GM19452 (cell line): Measurements from ENCODE around the gene PPP1R12C.

ENCODE experiments used
- ATAC-seq: cut with Tn5 transposase; IDR thresholded peaks from one replicate; pipeline ENCODE4 v1.9.1; 2021; ENCODE audit not compliant: unreplicated experiment

Gene PPP1R12C

GRCh38 chr19:55091126-55091910, 26.1 kb downstream of the PPP1R12C start:
- ATAC-seq = no peak

DNA sequence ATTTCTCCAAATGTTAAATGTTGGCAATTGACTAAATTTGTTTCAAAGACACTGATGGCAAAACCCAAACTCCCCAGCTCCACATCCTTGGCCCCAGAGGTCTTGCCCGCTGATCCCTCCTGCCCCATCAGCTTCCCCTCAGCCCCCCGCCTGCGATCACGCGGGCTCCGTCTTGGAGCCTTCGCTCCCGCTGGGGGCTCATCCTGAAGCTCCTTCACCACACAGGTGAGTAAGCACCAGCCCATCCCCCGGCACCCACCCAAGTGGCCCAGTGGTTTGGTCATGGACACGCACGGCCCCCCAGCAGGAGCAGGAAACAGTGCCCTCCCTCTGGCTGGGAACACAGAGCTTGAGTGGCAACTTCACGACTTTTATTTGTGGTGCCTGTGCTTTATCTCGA, 26.9 kb downstream of the PPP1R12C start:
- ATAC-seq = no peak

- ATAC-seq = no peak
Measured at GRCh38 chr19:55089342-55089944, 28.0 kb downstream of the PPP1R12C start.

- no peak for ATAC-seq
Measured at GRCh38 chr19:55088543-55089341, 28.7 kb downstream of the PPP1R12C start.

- no peak for ATAC-seq
Measured at GRCh38 chr19:55088021-55088451, 29.4 kb downstream of the PPP1R12C start.

GRCh38 chr19:55087542-55087901, 29.9 kb downstream of the PPP1R12C start:
- no peak for ATAC-seq

- ATAC-seq = no peak
Measured at GRCh38 chr19:55086730-55087541, 30.5 kb downstream of the PPP1R12C start.

DNA sequence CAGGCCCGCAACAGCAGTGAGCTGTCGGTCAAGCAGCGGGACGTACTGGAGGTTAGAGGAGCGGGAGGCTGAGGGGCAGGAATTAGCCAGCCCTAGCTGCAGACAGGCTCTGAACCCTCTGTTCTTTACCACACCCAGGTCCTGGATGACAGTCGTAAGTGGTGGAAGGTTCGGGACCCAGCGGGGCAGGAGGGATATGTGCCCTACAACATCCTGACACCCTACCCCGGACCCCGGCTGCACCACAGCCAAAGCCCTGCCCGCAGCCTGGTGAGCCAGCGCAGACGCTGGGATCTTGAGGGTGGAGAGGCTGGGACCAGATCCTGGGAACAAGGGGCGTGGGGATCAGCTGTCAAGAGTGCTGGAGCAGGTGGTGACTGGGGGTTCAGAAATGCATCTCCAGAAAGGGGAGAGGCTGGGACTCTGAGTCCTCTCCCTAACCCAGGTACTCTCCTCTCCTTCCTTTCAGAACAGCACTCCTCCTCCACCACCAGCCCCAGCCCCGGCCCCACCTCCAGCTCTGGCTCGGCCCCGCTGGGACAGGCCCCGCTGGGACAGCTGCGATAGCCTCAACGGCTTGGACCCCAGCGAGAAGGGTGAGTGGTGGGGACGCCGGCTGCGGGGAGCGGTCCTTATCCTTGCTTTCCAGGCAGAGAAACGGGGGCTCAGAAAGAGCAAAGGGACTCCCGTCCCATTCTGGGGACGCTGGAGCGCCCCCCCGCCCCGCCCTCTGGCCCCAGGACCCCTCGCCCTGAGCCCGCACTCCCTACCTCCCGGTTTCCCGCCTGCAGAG, 31.3 kb downstream of the PPP1R12C start:
- no peak for ATAC-seq

GRCh38 chr19:55084416-55084815, 33.0 kb downstream of the PPP1R12C start:
- ATAC-seq = no peak

GRCh38 chr19:55083004-55083850, 34.2 kb downstream of the PPP1R12C start:
- ATAC-seq = no peak

DNA sequence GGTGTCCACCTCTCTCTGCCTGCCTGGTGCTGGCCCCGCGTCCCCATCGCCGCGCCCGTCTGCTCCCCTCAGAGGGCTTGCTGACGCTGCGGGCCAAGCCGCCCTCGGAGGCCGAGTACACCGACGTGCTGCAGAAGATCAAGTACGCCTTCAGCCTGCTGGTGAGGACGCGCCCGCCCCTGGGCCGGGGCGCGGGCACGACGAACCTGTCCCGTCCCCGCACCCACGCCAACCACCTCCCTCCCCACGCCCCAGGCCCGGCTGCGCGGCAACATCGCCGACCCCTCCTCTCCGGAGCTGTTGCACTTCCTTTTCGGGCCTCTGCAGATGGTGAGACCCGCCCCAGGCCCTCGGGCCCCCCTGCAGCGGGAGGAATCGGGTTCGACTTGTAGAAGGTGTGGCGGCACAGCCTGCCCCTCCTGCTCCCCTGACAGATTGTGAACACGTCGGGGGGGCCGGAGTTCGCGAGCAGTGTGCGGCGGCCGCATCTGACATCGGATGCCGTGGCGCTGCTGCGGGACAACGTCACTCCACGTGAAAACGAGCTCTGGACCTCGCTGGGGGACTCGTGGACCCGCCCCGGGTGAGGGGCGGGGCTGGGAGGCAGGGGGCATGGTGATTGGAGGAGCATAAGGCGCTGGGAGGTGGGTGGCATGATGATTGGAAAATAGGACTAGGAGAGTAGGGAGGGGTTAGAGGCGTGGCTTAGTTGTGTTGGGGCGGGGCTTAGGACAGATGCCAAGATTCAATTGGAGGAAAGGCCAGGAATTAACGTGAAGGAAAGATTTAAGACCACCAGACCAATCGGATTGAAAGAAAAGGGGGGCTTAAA, 35.2 kb downstream of the PPP1R12C start:
- no peak for ATAC-seq

DNA sequence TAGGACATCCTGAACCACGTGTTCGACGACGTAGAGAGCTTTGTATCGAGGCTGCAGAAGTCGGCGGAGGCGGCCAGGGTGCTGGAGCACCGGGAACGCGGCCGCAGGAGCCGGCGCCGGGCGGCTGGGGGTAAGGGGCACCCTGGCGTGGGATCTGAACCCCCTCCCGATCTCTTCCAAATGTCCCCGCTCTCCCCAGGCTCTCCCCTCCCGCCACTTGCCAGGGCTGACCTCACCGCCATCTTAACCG, 35.7 kb downstream of the PPP1R12C start:
- ATAC-seq = no peak

DNA sequence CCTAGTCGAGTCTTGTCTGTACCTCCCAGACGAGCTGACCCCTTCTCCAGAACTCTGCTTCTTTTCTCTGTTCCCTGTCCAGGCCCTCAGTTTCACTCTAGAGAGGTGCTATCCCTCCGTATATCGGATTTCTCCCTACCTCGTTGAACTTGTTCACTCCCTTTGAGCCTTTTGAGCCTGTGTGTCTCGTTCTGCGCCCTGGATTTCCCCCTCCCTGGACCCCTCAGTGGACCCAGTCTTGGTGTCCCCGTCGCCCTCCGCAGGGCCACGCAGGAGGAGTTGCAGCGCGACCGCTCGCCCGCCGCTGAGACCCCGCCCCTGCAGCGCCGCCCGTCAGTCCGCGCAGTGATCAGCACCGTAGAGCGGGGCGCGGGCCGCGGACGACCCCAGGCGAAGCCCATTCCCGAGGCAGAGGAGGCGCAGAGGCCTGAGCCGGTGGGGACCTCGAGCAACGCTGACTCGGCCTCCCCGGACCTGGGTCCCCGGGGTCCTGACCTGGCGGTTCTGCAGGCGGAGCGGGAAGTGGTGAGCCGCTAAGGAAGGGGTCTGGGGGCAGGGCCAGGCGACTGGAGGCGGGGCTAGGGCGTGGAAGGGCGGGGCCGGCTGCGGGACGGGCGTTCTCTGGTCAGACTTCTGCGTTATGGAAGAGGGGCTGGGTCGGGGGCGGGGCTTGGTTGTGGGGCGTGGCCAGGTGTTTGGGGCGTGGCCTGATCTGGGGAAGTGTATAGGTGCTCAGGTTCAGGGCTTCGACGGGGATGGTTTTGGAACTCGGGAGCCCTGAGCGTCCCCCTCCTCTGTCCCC, 36.3 kb downstream of the PPP1R12C start:
- no peak for ATAC-seq

DNA sequence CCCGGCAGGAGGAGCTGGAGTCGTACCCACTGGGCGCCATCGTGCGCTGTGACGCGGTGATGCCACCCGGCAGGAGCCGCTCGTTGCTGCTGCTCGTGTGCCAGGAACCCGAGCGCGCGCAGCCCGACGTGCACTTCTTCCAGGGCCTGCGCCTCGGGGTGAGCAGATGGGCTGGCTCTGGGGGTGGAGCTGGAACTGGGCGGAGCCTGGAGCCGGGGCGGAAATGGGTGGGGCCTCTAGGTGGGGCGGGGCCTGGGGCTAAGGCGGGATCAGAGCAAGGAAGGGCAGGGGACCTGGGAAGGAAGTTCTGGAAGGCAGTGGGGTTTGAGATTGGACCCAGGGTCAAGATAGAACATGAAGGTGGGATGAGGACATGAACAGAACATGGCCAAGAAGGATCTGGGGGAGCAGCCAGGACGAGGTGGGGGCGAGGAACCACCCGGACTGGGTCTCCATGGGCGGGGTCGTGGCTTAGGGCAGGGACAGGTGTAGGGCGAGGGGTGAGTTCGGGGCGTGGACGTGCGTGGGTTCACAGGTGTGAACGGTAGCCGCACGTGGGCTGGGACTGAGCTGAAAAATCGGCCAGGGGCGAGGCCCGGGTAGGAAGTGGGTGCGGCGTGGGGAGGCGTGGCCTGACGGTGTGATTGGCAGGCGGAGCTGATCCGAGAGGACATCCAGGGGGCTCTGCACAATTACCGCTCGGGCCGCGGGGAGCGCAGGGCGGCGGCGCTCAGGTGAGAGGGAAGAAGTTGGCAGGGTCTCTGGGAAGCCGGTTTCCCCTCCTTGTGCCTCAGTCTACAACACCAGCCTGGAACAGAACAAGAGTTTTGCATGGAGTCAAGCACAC, 37.1 kb downstream of the PPP1R12C start:
- ATAC-seq = no peak

GRCh38 chr19:55079400-55080038, 37.9 kb downstream of the PPP1R12C start:
- no peak for ATAC-seq

DNA sequence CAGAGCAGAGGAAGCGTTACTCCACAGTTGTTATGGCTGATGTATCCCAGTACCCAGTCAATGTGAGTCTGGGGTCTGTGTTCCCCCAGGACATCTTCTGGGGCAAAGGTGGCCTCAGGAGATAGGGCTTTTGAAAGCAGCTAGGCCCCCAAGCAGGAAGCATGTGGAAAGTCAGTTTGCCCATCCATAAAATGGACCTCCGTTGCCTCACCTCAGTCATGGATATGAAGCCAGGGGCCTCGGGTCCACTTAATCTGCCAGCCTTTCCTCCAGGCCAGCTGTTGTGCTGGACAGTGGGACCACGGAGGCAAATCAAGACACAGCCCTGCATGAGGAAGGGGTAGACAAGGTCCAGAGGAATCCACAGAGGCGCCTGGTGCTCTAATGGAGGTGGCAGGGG, 38.4 kb downstream of the PPP1R12C start:
- no peak for ATAC-seq

- ATAC-seq = no peak
Measured at GRCh38 chr19:55077106-55077505, 40.3 kb downstream of the PPP1R12C start.
